GM12878 (cell line): Measurements from ENCODE around the gene CCL4. TPM values are rescaled to one million over a fixed set of nuclear protein-coding genes. Genes with fewer than 3 reads are reported as not detected.
A peak's percentile ranks its signal among the peaks of the same experiment; 100 is the strongest.

Source experiments
- BCL11A ChIP-seq: IDR thresholded peaks from 2 replicates; pipeline ENCODE4 v1.6.1; 2011; ENCODE audit warnings: low read depth, low read length
- BHLHE40 ChIP-seq, 2 experiments: fragments of 450-650 bp in 1 of 2; IDR thresholded peaks; 2 replicates each; pipeline ENCODE4 v1.6.1; 2011 to 2017; ENCODE audit warnings: low read depth in 2 of 2, borderline replicate concordance in 1 of 2, improper control_type of control experiment in 1 of 2, low read length in 1 of 2, mild to moderate bottlenecking in 1 of 2
- CREM ChIP-seq: IDR thresholded peaks from 2 replicates; pipeline ENCODE4 v1.6.1; 2014; ENCODE audit warnings: antibody characterized with exemption, low read depth
- EED ChIP-seq: sonication (generic); IDR thresholded peaks from 2 replicates; pipeline ENCODE4 v1.6.1; 2016; ENCODE audit warnings: antibody characterized with exemption, low read depth
- EP300 ChIP-seq, 2 experiments: fragments of 150-350 bp in 1 of 2; IDR thresholded peaks; 2 replicates each; pipeline ENCODE4 v1.6.1; 2011 to 2012; ENCODE audit warnings: low read depth in 2 of 2, low read length in 2 of 2, borderline replicate concordance in 1 of 2, improper control_type of control experiment in 1 of 2, inconsistent platforms in 1 of 2; ENCODE audit not compliant: control insufficient read depth in 1 of 2
- IKZF1 ChIP-seq: fragments of 450-650 bp; conservative IDR thresholded peaks from 2 replicates; pipeline ENCODE4 v1.6.1; 2017; ENCODE audit warnings: antibody characterized with exemption, mild to moderate bottlenecking
- JUNB ChIP-seq: IDR thresholded peaks from 2 replicates; pipeline ENCODE4 v1.6.1; 2016; ENCODE audit warnings: antibody characterized with exemption, mild to moderate bottlenecking
- MEF2A ChIP-seq: IDR thresholded peaks from 2 replicates; pipeline ENCODE4 v1.6.1; 2011; ENCODE audit warnings: low read depth, mild to moderate bottlenecking, low read length, moderate library complexity; ENCODE audit not compliant: insufficient read depth
- MXI1 ChIP-seq: fragments of 150-350 bp; IDR thresholded peaks from 2 replicates; pipeline ENCODE4 v1.6.1; 2011; ENCODE audit warnings: low read depth, mild to moderate bottlenecking, inconsistent platforms, low read length, improper control_type of control experiment
- NBN ChIP-seq: fragments of 450-650 bp; IDR thresholded peaks from 2 replicates; pipeline ENCODE4 v1.6.1; 2016
- PAX5 ChIP-seq: IDR thresholded peaks from 2 replicates; pipeline ENCODE4 v1.6.1; 2011; ENCODE audit warnings: low read depth, low read length, borderline replicate concordance
- POU2F2 ChIP-seq: IDR thresholded peaks from 3 replicates; pipeline ENCODE4 v1.6.1; 2011; ENCODE audit warnings: low read depth, mild to moderate bottlenecking, low read length, borderline replicate concordance
- TCF12 ChIP-seq: IDR thresholded peaks from 2 replicates; pipeline ENCODE4 v1.6.1; 2011; ENCODE audit warnings: low read depth, mild to moderate bottlenecking, low read length
- polyA plus RNA-seq, 11 experiments: library from polyadenylated mRNA; depleted of rRNA in 4 of 11; unstranded in 6 of 11; stranded (reverse) in 5 of 11; fragments of >200 nt; fragmentation: Nextera tagmentation in 4 of 11; fragmentation: Illumina TruSeq in 1 of 11; extraction: Ambion mirVana in 4 of 11; extraction: Trizol in 1 of 11; gene quantifications; 1 replicate in 1 of 11; 2 replicates in 10 of 11; pipeline versions ENCODE4 v1.2.1 to v1.2.3, GENCODE V29; 2011 to 2016; ENCODE audit warnings: inconsistent platforms in 2 of 11, missing spikeins in 2 of 11, low read depth in 1 of 11
- total RNA-seq, 4 experiments: library from RNA; depleted of rRNA in 3 of 4; stranded (reverse); fragments of >200 nt in 3 of 4; fragmentation: Illumina TruSeq in 1 of 4; extraction: Trizol in 1 of 4; gene quantifications; 2 replicates each; pipeline versions ENCODE4 v1.2.1 to v1.2.3, GENCODE V29; 2013 to 2021
- TF ChIP-seq, protein P1 (sequence below): fragments of 450-650 bp; IDR thresholded peaks from 2 replicates; pipeline ENCODE4 v1.6.1; 2016; ENCODE audit warnings: mild to moderate bottlenecking
- TF ChIP-seq, protein P2 (sequence below): fragments of 450-650 bp; formaldehyde crosslinking; IDR thresholded peaks from 2 replicates; pipeline ENCODE4 v1.4.0; 2020; ENCODE audit warnings: mild to moderate bottlenecking, moderate library complexity
- TF ChIP-seq, protein P3 (sequence below): fragments of 450-650 bp; IDR thresholded peaks from 2 replicates; pipeline ENCODE4 v1.6.1; 2017; ENCODE audit warnings: low read depth, mild to moderate bottlenecking, moderate library complexity

CCL4 gene
- total and polyA plus RNA-seq, 10 of the 15 experiments (the other 5 are each of a cell fraction or from before 2014, with no cell fraction given), result 18.7 to 741 (median 79.4) TPM

DNA sequence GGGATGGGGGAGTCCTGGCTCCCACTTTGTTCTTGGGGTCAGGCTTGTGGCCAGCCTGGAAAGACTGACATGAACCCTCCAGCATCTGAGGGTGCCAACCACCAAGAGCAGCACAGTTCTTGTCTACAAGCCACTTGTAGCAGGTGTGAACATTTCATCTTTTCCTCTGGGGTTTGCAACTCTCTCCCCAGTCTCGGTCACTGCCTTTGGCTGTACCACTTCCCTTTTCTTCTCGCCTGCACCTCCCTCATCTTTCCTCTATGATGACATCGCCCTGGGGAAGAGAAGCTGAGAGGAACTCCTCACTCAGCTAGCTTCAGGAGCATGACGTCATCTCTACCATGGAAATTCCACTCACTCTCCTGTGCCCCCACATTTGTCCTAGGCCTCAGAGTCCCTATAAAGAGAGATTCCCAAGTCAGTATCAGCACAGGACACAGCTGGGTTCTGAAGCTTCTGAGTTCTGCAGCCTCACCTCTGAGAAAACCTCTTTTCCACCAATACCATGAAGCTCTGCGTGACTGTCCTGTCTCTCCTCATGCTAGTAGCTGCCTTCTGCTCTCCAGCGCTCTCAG is at the start of gene CCL4 (continued):
- TF ChIP-seq MEF2A, result 0 out of 2 replicates have a peak, but pooled peaks have one; percentile 36
- peak; percentile 50 to 75; a peak in 3 of 4 replicates for TF ChIP-seq BHLHE40 (IDR thresholded peaks at IDR 0.05; ENCODE audit: borderline replicate concordance in 1 of 2, low read depth in 2 of 2, low read length in 1 of 2)
- TF ChIP-seq NBN, result peak; percentile 92
- TF ChIP-seq MXI1, result 0 out of 2 replicates have a peak, but pooled peaks have one; percentile 34
- TF ChIP-seq, protein P1, sequence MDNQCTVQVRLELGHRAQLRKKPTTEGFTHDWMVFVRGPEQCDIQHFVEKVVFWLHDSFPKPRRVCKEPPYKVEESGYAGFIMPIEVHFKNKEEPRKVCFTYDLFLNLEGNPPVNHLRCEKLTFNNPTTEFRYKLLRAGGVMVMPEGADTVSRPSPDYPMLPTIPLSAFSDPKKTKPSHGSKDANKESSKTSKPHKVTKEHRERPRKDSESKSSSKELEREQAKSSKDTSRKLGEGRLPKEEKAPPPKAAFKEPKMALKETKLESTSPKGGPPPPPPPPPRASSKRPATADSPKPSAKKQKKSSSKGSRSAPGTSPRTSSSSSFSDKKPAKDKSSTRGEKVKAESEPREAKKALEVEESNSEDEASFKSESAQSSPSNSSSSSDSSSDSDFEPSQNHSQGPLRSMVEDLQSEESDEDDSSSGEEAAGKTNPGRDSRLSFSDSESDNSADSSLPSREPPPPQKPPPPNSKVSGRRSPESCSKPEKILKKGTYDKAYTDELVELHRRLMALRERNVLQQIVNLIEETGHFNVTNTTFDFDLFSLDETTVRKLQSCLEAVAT, result peak; percentile 30; the same call in 1 of the 2 replicates
- peak; percentile 70; the same call in 1 of the 2 replicates for TF ChIP-seq CREM
- peak; percentile 83 to 90 for TF ChIP-seq EP300 (IDR thresholded peaks at IDR 0.05; ENCODE audit: borderline replicate concordance in 1 of 2, control insufficient read depth in 1 of 2, low read depth in 2 of 2, low read length in 2 of 2)
- TF ChIP-seq BCL11A, result 0 out of 2 replicates have a peak, but pooled peaks have one; percentile 50
- TF ChIP-seq PAX5, result peak; percentile 90; the same call in 1 of the 2 replicates
- TF ChIP-seq JUNB, result peak; percentile 21; the same call in 1 of the 2 replicates
- TF ChIP-seq, protein P2, sequence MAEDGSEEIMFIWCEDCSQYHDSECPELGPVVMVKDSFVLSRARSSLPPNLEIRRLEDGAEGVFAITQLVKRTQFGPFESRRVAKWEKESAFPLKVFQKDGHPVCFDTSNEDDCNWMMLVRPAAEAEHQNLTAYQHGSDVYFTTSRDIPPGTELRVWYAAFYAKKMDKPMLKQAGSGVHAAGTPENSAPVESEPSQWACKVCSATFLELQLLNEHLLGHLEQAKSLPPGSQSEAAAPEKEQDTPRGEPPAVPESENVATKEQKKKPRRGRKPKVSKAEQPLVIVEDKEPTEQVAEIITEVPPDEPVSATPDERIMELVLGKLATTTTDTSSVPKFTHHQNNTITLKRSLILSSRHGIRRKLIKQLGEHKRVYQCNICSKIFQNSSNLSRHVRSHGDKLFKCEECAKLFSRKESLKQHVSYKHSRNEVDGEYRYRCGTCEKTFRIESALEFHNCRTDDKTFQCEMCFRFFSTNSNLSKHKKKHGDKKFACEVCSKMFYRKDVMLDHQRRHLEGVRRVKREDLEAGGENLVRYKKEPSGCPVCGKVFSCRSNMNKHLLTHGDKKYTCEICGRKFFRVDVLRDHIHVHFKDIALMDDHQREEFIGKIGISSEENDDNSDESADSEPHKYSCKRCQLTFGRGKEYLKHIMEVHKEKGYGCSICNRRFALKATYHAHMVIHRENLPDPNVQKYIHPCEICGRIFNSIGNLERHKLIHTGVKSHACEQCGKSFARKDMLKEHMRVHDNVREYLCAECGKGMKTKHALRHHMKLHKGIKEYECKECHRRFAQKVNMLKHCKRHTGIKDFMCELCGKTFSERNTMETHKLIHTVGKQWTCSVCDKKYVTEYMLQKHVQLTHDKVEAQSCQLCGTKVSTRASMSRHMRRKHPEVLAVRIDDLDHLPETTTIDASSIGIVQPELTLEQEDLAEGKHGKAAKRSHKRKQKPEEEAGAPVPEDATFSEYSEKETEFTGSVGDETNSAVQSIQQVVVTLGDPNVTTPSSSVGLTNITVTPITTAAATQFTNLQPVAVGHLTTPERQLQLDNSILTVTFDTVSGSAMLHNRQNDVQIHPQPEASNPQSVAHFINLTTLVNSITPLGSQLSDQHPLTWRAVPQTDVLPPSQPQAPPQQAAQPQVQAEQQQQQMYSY (CRISPR knock-in tag), result peak; percentile 65; the same call in 1 of the 2 replicates
- TF ChIP-seq EED, result peak; percentile 92
- peak; percentile 53; the same call in 1 of the 3 replicates for TF ChIP-seq POU2F2
- TF ChIP-seq IKZF1, result peak; percentile 74
- peak; percentile 80 for TF ChIP-seq TCF12
- TF ChIP-seq, protein P3, sequence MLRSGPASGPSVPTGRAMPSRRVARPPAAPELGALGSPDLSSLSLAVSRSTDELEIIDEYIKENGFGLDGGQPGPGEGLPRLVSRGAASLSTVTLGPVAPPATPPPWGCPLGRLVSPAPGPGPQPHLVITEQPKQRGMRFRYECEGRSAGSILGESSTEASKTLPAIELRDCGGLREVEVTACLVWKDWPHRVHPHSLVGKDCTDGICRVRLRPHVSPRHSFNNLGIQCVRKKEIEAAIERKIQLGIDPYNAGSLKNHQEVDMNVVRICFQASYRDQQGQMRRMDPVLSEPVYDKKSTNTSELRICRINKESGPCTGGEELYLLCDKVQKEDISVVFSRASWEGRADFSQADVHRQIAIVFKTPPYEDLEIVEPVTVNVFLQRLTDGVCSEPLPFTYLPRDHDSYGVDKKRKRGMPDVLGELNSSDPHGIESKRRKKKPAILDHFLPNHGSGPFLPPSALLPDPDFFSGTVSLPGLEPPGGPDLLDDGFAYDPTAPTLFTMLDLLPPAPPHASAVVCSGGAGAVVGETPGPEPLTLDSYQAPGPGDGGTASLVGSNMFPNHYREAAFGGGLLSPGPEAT, result peak; percentile 87
- TF ChIP-seq, all 136 proteins: peak for 34; not testable (repeated sequence) for 102
